ENCODE measurements around the gene TRAP1.

GRCh38 chr16:3748307-3748706 is 31.0 kb upstream of the TRAP1 start:
- TF ChIP-seq CTCF (IDR thresholded peaks at IDR 0.05) (no peak), POLR2AphosphoS5 (IDR thresholded peaks at IDR 0.05) (no peak), POLR2A (IDR thresholded peaks at IDR 0.05) (no peak)
